Neutrophil (primary cell): Measurements from ENCODE around the gene RAD51B.

Experiments
- H3K27ac ChIP-seq: fragments of 200-600 bp; sonication (generic); 2 replicates; pipeline ENCODE4 v1.5.1; 2016; ENCODE audit warnings: mild to moderate bottlenecking, moderate library complexity
- H3K27me3 ChIP-seq: fragments of 200-600 bp; sonication (generic); 2 replicates; pipeline ENCODE4 v1.6.0; 2016; ENCODE audit warnings: mild to moderate bottlenecking
- H3K36me3 ChIP-seq: fragments of 200-600 bp; sonication (generic); 2 replicates; pipeline ENCODE4 v1.5.1; 2017
- H3K4me1 ChIP-seq, 2 experiments: fragments of 200-600 bp in 1 of 2; sonication (generic) in 1 of 2; 1 replicate in 1 of 2; 2 replicates in 1 of 2; pipeline versions ENCODE4 v1.5.1 to v1.6.1; 2013 to 2016; ENCODE audit warnings: low read depth in 1 of 2, low read length in 1 of 2, mild to moderate bottlenecking in 1 of 2, moderate library complexity in 1 of 2; ENCODE audit not compliant: control insufficient read depth in 1 of 2, insufficient read depth in 1 of 2
- H3K4me3 ChIP-seq, 2 experiments: fragments of 200-600 bp in 1 of 2; sonication (generic) in 1 of 2; 1 replicate in 1 of 2; 2 replicates in 1 of 2; pipeline ENCODE4 v1.5.1; 2013 to 2016; ENCODE audit warnings: low read depth in 1 of 2, low read length in 1 of 2, mild to moderate bottlenecking in 1 of 2, moderate library complexity in 1 of 2
- H3K9me3 ChIP-seq: fragments of 200-600 bp; sonication (generic); 2 replicates; pipeline ENCODE4 v1.5.1; 2016
- TF ChIP-seq, protein P1 (sequence below): fragments of 200-600 bp; sonication (generic); IDR thresholded peaks from 2 replicates; pipeline ENCODE4 v1.5.1; 2016; ENCODE audit warnings: antibody characterized with exemption

RAD51B gene

DNA sequence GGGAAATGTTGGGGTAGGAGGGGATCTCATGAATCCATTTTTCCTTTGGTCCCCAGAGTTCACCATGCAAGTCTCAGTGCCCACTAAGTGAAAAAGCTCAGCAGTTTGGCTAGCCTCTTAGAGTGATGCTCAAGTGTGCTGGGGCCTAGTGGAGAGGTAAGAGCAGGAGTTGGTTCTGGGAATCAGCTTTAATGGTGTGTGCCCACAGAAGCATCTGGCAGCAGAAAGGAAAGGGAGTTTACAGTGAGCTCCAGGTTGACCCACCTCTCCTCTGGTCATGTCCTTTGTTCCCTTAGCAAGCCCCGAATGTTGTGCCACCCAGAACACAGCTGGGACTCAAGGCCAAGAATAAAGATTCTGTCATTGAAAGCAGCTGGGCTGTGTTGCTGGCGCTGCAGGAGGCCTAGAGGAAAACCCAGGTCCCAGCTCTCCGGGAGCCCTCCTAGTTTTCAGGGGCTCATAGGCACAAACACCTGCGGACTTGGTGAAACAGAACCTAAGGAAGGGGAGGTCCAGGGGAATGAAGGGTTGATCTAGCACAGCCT, 652.5 kb downstream of the RAD51B start:
- Histone ChIP-seq H3K4me1 (peaks cover 14 to 17% of the 10 kb centered on the region in 2 experiments), H3K27me3 (no peaks in the 10 kb centered on the region), H3K4me3 (no peak overlapping the region), H3K36me3 (no peaks in the 10 kb centered on the region), H3K9me3 (no peaks in the 10 kb centered on the region), H3K27ac (peak overlapping the region; percentile 67)
- TF ChIP-seq, protein P1, sequence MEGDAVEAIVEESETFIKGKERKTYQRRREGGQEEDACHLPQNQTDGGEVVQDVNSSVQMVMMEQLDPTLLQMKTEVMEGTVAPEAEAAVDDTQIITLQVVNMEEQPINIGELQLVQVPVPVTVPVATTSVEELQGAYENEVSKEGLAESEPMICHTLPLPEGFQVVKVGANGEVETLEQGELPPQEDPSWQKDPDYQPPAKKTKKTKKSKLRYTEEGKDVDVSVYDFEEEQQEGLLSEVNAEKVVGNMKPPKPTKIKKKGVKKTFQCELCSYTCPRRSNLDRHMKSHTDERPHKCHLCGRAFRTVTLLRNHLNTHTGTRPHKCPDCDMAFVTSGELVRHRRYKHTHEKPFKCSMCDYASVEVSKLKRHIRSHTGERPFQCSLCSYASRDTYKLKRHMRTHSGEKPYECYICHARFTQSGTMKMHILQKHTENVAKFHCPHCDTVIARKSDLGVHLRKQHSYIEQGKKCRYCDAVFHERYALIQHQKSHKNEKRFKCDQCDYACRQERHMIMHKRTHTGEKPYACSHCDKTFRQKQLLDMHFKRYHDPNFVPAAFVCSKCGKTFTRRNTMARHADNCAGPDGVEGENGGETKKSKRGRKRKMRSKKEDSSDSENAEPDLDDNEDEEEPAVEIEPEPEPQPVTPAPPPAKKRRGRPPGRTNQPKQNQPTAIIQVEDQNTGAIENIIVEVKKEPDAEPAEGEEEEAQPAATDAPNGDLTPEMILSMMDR, result no peak

DNA sequence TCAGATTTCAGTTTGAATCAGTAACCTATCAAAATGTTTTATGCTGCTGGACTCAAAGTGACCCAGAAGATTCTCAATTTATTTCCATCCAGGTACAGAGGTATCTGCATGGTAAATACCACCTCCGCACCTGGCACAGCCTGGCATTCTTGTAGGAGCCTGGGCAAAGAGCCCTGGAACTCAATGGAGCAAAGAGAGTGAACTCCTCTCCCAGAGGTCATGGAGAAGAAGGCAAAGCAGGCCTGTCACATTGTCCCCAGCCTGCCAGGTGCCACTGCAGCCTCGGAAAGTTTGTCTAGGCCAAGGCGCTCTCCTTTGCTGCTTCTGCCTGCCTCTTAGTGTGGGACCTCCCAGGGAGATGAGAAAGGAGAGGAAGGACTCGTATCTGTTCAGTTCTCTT, 653.5 kb downstream of the RAD51B start:
- Histone ChIP-seq H3K36me3 (no peaks in the 10 kb centered on the region), H3K4me3 (no peak overlapping the region), H3K4me1 (peaks cover 14 to 17% of the 10 kb centered on the region in 2 experiments), H3K27me3 (no peaks in the 10 kb centered on the region), H3K9me3 (no peaks in the 10 kb centered on the region), H3K27ac (no peak overlapping the region)
- TF ChIP-seq, protein P1, result no peak

DNA sequence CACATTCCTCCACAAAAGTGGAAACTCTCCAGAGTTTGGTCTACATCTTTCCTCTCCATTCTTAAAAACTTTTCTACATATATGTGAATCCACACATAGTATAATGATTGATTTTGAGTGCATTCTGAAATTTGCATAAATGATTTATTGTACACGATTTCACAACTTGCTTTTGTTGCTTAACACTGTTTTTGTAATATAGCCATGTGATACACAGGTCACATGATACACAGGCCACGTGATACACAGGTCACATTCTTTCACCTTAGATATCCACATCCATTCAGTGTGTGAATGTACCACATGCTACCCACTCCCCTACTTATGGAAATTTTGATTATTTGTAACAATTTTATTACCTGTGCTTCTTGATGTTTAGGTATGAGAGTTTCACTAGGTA, 654.2 kb downstream of the RAD51B start:
- H3K4me3 ChIP-seq, result no peak overlapping the region
- no peaks in the 10 kb centered on the region for H3K36me3 ChIP-seq
- H3K4me1 ChIP-seq, result peaks cover 14 to 17% of the 10 kb centered on the region in 2 experiments
- no peaks in the 10 kb centered on the region for H3K9me3 ChIP-seq
- TF ChIP-seq, protein P1, result no peak
- H3K27ac ChIP-seq, result no peak overlapping the region
- H3K27me3 ChIP-seq, result no peaks in the 10 kb centered on the region

DNA sequence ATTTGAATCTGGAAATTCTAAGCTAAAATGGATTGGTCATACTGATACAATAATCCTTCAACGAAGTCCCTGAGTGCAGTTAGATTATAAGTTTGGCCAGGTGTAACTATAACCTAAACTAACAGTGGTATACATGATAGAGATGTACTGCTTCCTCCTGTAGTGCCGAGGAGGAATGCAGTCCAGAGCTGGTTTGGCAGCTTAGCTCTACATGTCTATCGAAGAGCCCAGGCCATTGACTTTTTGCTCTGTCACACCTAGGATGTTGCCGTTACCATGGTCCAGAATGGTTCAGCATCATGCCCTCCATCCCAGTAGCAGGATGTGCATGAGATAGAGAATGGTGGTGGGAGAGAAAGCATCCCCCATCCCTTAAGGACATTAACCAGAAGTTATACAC, 655.2 kb downstream of the RAD51B start:
- Histone ChIP-seq H3K4me3 (no peak overlapping the region), H3K27ac (no peak overlapping the region), H3K36me3 (no peaks in the 10 kb centered on the region), H3K27me3 (no peaks in the 10 kb centered on the region), H3K4me1 (peaks cover 14 to 17% of the 10 kb centered on the region in 2 experiments), H3K9me3 (no peaks in the 10 kb centered on the region)
- TF ChIP-seq, protein P1, result no peak

DNA sequence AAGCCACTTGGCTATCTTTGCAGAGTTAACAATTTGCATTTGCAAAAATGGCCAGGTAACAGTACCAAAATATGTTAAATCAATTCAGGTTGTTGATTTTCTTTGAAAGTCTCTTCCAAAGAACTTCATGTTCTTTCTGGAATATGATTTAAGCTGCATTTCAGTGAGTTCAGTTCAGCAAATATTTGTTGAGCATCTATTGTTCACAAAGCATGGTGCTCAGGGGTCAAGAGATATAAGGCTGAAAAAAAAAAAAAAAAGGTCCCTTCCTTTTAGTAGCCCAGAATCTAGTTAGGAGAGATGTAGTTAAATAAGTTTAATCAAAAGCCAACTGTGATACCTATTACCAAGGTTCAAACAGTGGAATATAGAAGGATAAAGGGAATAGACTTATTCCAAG, 656.2 kb downstream of the RAD51B start:
- TF ChIP-seq, protein P1, result no peak
- H3K4me1 ChIP-seq, result peaks cover 14 to 17% of the 10 kb centered on the region in 2 experiments
- no peak overlapping the region for H3K4me3 ChIP-seq
- no peaks in the 10 kb centered on the region for H3K36me3 ChIP-seq
- H3K27me3 ChIP-seq, result no peaks in the 10 kb centered on the region
- no peaks in the 10 kb centered on the region for H3K9me3 ChIP-seq
- H3K27ac ChIP-seq, result no peak overlapping the region
